ENCODE results near the gene MCIDAS.

DNA sequence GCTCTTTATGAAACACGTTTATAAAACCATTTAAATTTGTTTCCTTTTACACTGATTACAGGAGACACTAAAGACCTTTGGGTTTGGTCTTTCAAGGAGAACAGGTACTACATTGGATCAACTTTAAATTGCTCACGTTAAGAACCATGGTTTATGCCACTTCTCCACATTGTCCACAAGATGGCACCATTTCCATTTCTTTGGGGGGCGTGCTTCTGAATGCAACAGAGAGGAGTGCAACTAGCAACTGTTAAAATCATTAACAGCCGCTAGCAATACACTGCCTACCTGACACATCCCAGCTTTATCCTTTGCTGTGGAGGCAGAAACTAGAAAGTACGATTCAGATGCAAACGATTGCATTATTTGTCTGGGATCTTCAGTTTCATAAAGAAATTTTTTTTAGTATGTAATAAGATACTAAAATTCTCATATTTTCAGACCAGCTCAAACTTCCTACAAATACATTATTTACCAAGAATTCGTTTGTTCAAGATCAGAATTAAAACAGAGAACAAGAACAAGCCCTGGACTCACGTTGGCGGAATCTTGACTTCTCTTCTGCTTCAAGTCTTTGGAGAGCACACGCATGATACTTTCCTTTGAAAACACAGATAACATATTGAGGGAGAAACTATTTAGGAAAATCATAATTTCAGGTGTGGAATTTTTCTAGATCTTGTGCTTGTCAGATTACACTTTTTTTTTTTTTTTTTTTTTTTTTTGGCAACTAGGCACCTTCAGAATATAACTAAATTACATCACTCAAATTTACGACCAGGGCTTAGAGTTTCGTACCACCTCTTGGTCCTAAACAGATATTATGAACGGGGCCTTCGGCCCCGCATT lies 54.8 kb downstream of the MCIDAS start:
- TF ChIP-seq CTCF (IDR thresholded peaks at IDR 0.05) (peak; percentile 66 to 82 (median 79)), POLR2A (IDR thresholded peaks at IDR 0.05) (no peak)

Measured in breast epithelium (tissue), 3 donors.